H1 (cell line): Measurements from ENCODE around the gene THADA. TPM values are rescaled to one million over a fixed set of nuclear protein-coding genes. Genes with fewer than 3 reads are reported as not detected.

Experiments used
- BCL11A ChIP-seq, 2 experiments: IDR thresholded peaks; one replicate each; pipeline ENCODE4 v1.6.1; 2011; ENCODE audit warnings: low read depth in 2 of 2, low read length in 2 of 2, mild to moderate bottlenecking in 2 of 2
- CTBP2 ChIP-seq: IDR thresholded peaks from 2 replicates; pipeline ENCODE4 v1.7.0; 2011; ENCODE audit warnings: borderline replicate concordance, mild to moderate bottlenecking, moderate library complexity, mixed read lengths, low read length; ENCODE audit not compliant: insufficient read depth, insufficient read length
- EGR1 ChIP-seq: IDR thresholded peaks from 2 replicates; pipeline ENCODE4 v1.6.1; 2011; ENCODE audit warnings: low read depth, low read length, borderline replicate concordance
- EP300 ChIP-seq, 2 experiments: IDR thresholded peaks; 1 replicate in 1 of 2; 2 replicates in 1 of 2; pipeline ENCODE4 v1.6.1; 2011 to 2012; ENCODE audit warnings: low read depth in 2 of 2, low read length in 2 of 2, mild to moderate bottlenecking in 2 of 2, borderline replicate concordance in 1 of 2, inconsistent platforms in 1 of 2, moderate library complexity in 1 of 2
- KDM4A ChIP-seq: IDR thresholded peaks from one replicate; pipeline ENCODE4 v1.7.1; 2012; ENCODE audit warnings: low read depth, mild to moderate bottlenecking, moderate library complexity, low read length, inconsistent platforms; ENCODE audit not compliant: severe bottlenecking
- RFX5 ChIP-seq: IDR thresholded peaks from 2 replicates; pipeline ENCODE4 v1.6.1; 2011; ENCODE audit warnings: low read depth, low read length, improper control_type of control experiment, borderline replicate concordance
- ZNF274 ChIP-seq: IDR thresholded peaks from 2 replicates; pipeline ENCODE4 v1.7.0; 2012; ENCODE audit warnings: low read length, borderline replicate concordance; ENCODE audit errors: extremely low read depth
- polyA plus RNA-seq, 7 experiments: library from polyadenylated mRNA; depleted of rRNA in 3 of 7; stranded (reverse) in 5 of 7; unstranded in 2 of 7; fragments of >200 nt in 5 of 7; fragments of 200-250 nt in 2 of 7; gene quantifications; 1 replicate in 5 of 7; 2 replicates in 1 of 7; 4 replicates in 1 of 7; pipeline versions ENCODE4 v1.2.1 to v1.2.3, GENCODE V29; 2011 to 2013; ENCODE audit warnings: missing spikeins in 2 of 7, mixed read lengths in 2 of 7
- total RNA-seq: library from RNA; stranded (reverse); fragmentation: NEBNext Ultra II Directional; extraction: Animal tissue kit (Norgen Biotek cat#: 25700); gene quantifications from 2 replicates; pipeline ENCODE4 v1.2.1, GENCODE V29; 2021
- TF ChIP-seq, protein P1 (sequence below): IDR thresholded peaks from 2 replicates; pipeline ENCODE4 v1.6.1; 2012; ENCODE audit warnings: low read length, inconsistent platforms
- TF ChIP-seq, protein P2 (sequence below): fragments of 300-600 bp; sonication (generic); IDR thresholded peaks from 2 replicates; pipeline ENCODE4 v1.7.1; 2012; ENCODE audit warnings: low read length, moderate library complexity, mild to moderate bottlenecking, inconsistent platforms; ENCODE audit not compliant: insufficient replicate concordance

The THADA gene
- total and polyA plus RNA-seq, 2 of the 8 experiments (the other 6 are each of a cell fraction or from before 2014, with no cell fraction given), result 22.4 to 26.8 TPM

DNA sequence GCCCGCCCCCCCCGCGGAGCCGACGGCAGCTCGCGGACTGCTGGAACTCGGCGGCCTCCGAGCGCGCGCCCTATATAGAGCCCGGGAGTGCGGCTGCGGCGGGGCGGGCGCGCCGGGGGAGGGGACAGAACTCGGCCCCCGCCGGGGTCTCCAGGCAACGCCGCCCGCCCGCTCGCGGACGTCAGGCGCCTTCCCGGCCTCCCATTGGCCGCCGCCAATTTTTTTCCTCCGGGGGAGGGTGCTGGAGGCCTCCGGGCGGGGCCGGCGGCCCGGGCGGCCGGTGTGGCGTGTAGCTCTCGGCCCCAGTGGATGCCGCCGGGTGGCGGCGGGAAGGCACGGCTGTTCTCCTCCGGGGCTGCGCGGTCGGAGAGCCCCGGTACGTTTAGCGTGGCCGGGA lies 369.3 kb downstream of the THADA start, which contains the start of gene ZFP36L2 (continued):
- TF ChIP-seq, protein P1, sequence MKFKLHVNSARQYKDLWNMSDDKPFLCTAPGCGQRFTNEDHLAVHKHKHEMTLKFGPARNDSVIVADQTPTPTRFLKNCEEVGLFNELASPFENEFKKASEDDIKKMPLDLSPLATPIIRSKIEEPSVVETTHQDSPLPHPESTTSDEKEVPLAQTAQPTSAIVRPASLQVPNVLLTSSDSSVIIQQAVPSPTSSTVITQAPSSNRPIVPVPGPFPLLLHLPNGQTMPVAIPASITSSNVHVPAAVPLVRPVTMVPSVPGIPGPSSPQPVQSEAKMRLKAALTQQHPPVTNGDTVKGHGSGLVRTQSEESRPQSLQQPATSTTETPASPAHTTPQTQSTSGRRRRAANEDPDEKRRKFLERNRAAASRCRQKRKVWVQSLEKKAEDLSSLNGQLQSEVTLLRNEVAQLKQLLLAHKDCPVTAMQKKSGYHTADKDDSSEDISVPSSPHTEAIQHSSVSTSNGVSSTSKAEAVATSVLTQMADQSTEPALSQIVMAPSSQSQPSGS, result no peak
- TF ChIP-seq EP300 (IDR thresholded peaks at IDR 0.05; ENCODE audit: borderline replicate concordance in 1 of 2, low read depth in 2 of 2, low read length in 2 of 2) (no peak), RFX5 (no peak), BCL11A (IDR thresholded peaks at IDR 0.05; ENCODE audit: low read depth in 2 of 2, low read length in 2 of 2) (no peak), EGR1 (peak; percentile 24; the same call in 1 of the 2 replicates), KDM4A (no peak), CTBP2 (no peak), ZNF274 (no peak)
- TF ChIP-seq, protein P2, sequence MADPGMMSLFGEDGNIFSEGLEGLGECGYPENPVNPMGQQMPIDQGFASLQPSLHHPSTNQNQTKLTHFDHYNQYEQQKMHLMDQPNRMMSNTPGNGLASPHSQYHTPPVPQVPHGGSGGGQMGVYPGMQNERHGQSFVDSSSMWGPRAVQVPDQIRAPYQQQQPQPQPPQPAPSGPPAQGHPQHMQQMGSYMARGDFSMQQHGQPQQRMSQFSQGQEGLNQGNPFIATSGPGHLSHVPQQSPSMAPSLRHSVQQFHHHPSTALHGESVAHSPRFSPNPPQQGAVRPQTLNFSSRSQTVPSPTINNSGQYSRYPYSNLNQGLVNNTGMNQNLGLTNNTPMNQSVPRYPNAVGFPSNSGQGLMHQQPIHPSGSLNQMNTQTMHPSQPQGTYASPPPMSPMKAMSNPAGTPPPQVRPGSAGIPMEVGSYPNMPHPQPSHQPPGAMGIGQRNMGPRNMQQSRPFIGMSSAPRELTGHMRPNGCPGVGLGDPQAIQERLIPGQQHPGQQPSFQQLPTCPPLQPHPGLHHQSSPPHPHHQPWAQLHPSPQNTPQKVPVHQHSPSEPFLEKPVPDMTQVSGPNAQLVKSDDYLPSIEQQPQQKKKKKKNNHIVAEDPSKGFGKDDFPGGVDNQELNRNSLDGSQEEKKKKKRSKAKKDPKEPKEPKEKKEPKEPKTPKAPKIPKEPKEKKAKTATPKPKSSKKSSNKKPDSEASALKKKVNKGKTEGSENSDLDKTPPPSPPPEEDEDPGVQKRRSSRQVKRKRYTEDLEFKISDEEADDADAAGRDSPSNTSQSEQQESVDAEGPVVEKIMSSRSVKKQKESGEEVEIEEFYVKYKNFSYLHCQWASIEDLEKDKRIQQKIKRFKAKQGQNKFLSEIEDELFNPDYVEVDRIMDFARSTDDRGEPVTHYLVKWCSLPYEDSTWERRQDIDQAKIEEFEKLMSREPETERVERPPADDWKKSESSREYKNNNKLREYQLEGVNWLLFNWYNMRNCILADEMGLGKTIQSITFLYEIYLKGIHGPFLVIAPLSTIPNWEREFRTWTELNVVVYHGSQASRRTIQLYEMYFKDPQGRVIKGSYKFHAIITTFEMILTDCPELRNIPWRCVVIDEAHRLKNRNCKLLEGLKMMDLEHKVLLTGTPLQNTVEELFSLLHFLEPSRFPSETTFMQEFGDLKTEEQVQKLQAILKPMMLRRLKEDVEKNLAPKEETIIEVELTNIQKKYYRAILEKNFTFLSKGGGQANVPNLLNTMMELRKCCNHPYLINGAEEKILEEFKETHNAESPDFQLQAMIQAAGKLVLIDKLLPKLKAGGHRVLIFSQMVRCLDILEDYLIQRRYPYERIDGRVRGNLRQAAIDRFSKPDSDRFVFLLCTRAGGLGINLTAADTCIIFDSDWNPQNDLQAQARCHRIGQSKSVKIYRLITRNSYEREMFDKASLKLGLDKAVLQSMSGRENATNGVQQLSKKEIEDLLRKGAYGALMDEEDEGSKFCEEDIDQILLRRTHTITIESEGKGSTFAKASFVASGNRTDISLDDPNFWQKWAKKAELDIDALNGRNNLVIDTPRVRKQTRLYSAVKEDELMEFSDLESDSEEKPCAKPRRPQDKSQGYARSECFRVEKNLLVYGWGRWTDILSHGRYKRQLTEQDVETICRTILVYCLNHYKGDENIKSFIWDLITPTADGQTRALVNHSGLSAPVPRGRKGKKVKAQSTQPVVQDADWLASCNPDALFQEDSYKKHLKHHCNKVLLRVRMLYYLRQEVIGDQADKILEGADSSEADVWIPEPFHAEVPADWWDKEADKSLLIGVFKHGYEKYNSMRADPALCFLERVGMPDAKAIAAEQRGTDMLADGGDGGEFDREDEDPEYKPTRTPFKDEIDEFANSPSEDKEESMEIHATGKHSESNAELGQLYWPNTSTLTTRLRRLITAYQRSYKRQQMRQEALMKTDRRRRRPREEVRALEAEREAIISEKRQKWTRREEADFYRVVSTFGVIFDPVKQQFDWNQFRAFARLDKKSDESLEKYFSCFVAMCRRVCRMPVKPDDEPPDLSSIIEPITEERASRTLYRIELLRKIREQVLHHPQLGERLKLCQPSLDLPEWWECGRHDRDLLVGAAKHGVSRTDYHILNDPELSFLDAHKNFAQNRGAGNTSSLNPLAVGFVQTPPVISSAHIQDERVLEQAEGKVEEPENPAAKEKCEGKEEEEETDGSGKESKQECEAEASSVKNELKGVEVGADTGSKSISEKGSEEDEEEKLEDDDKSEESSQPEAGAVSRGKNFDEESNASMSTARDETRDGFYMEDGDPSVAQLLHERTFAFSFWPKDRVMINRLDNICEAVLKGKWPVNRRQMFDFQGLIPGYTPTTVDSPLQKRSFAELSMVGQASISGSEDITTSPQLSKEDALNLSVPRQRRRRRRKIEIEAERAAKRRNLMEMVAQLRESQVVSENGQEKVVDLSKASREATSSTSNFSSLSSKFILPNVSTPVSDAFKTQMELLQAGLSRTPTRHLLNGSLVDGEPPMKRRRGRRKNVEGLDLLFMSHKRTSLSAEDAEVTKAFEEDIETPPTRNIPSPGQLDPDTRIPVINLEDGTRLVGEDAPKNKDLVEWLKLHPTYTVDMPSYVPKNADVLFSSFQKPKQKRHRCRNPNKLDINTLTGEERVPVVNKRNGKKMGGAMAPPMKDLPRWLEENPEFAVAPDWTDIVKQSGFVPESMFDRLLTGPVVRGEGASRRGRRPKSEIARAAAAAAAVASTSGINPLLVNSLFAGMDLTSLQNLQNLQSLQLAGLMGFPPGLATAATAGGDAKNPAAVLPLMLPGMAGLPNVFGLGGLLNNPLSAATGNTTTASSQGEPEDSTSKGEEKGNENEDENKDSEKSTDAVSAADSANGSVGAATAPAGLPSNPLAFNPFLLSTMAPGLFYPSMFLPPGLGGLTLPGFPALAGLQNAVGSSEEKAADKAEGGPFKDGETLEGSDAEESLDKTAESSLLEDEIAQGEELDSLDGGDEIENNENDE, result no peak
